Stromal cell of bone marrow (primary cell): ENCODE results near the gene TTBK1.

ENCODE experiments used
- DNase-seq: peaks from one replicate; pipeline ENCODE4 v3.0.0-alpha.2; 2012; ENCODE audit warnings: low read depth

The TTBK1 gene

DNA sequence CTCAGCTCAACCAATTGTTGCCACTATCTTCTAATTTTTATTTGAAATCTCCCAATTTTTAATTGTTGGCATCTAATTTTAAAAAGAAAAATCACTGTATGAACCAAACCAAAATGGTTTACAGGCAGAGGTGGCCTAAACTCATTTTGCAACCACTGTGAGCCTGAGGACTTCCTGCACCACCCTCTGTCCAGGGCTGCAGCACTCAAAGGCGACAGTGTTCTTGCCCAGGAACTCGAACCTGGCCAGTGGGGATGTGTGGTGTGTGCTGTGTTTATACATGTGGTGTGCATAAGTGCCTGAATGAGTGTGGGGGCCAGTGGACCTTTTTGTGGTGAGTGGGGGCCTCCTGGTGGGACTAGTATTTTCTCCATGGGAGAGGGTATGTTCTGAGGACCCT, 30.4 kb downstream of the TTBK1 start:
- DNase-seq: no peak

DNA sequence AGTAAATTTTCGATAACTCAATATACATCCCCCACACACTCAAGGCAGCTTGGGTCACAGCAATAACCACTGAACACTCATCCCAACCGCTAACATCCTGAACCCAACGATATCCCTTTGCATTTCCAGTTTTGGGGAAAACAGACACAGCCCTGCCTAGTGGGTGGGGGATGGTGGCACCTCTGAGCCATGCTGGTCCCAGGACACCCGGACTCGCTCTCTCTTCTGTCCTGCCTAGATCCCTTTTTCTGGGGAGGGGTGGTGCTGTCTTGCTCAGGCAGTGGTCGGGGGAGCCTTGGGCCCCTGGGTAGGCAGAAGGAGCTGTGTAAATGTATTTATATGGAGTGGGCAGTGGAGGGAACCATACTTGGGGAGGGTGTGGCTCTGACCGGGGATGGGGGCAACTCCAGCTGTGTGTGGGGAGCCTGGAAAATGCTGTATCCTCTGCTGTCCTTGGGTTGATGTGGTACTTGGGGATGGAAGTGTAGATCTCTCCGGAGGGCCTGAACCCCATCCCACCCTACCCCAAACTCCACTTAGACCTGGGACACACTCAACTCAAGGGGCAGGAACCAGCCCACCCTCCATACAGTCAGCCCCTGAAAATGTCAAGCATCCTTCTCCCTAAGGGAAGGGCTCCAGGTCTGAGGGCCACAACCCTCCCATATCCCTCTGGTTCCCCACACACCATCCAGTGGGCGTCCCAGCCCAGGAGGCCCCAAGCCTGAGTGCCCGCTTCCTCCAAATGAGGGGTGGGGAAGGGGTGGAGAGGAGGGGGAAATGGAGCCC, 31.0 kb downstream of the TTBK1 start:
- no peak for DNase-seq

DNA sequence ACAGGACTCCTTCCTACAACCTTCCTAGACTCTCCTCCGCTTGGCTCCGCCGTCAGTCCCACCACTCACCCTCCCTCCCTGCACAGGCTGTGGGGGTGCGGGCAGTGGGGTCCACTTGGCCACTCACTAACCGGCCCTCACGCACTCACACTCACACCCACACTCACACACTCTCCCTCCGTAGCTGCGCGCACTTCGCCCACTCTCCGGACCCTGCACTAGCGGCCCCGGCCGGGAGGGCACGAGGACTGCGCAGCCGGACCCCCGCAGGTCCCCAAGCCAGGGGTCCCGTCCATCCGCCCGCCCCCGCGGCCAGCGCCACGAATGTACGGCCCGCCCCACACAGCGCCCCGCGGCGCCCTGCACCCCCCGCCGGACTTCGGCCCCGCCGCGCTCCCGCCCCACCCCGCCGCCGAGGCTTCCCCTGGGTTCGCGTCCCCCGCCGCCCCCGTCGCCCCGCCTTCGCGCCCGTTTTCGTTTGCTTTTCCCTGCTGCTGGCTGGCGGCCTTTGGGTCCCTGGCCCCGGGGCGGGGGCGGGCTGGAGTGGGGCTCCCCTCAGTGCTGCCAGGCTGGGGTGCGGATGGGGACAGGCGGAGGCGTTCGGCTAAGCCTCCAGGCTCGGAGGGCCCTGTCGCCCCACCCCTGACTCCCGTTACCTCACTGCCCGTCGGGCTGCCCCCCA, 31.8 kb downstream of the TTBK1 start:
- DNase-seq: no peak

DNA sequence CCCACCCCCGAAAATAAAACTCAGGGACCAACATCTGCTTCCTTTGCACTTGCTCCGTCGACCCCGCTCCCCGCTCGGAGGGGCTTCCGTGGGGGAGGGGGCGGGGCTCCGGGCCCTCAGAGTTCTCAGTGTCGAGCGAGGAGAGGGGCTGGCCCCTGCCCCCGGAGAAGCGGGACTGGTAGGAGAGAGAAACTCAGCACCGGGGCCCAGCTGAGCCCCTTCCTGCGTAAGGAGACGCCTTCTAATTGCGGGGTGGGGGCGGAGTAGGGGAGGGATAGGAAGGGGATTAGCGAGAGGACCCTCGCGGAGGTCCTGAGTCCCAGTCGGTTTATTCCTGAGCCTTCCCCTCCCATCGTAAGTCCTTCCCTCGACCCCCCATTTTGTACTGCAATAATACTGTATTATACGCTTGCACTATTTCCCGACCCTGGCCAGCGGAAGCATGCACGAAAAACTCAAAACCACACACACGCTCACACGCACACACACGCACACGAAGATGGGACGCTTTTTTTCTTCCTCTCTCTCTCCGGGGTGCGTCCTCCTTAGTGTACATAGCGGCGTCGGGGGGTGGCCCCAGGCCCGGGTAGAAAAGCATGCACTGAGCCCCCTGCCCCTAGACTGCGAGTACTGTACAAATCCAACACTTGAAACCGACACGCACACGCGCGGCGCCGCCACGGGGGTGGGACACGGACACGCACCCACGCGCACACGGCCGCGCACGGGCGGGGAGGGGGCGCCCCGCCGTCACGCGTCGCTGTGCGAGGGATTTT, 32.7 kb downstream of the TTBK1 start:
- no peak for DNase-seq

DNA sequence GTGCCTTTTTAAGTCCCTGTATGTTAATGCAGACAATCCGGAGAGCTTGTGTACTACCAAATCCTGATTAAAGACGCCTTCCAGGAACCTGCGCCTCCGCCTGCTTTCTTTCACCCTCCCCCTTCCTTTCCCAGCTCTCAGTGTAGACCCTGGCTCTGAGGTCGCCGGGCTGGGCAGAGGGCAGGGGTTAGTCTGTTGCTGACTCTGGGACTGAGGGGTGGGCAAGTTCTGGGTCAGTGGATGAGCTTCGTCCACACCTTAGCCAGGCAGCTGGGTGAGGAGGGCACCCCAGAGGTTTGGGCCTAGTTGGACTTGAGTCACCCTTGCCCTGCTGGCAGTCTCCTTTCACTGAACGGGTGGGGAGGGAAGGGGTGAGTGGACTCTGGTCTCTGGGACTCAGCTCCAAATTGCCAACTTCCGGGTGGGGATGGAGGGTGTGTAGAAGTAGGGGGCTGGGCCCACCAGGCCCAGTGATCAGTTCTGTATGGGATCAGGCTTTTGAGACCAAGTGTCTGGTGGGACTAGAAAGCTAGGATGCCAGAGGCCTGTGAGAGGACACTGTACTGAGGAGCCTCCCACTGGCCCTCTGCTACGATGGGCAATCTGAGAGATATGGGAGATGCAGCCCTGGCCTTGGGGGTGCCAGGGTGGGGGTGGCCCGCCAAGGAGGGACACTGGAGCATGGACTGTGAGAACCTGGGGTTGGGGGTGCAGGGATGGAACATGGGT, 33.5 kb downstream of the TTBK1 start:
- DNase-seq: no peak

DNA sequence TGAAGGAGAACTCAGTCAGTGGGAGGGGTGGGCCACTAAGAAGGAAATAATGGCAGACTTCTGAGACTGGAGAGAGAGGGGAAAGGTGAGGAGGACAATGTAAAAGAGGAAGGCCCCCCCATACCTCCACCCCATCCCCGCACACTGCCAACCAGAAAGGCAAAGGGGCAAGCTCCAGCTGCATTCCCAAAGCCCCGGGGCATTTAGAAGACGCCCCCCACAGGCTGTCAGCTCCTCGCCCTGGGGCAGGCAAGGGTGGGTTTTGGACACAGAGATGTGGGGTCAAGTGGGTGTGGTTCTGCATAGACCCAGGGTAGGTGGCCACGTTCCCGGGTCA, 34.0 kb downstream of the TTBK1 start:
- no peak for DNase-seq

DNA sequence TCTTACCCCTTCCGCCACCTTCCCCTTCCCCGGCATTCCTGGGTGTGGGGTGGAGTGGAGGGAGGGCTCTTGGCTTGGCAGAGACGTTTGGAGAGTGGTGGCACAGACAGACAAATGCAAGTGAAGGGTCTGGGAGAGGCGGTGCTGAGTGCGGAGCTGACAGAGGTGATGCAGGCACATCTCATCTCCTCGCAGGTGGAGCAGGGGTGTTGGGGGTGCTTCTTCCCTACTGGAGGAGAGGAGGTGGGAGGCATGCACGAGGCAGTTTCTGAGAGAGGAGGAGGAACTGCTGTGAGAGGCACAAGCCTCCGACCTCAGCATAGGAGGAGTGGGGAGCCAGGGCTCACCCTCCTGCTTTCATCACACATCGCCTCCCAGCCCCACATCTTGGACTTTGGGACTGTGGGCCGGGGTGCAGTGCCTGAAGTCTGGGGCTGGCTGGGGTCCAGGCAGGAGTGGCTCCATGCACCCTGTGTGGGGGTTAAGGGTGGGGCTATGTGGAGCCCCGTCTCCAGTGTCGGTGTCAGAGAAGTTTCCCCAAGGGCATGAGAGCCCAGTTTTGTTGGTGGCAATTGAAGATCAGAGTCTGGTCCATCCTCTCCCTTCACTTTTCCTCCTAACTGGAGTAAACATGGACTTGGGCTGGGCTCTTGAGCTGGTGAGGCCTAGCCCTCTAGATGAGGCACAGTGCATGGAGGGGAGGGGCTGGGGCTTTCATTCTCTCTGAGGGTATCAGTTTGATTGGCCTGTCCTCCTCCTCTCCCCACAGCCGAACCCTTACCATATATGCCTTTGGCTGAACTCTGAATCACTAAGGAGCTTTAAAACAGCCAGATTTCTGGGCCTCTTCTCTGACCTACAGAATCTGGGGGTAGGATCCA, 34.6 kb downstream of the TTBK1 start:
- DNase-seq: no peak

DNA sequence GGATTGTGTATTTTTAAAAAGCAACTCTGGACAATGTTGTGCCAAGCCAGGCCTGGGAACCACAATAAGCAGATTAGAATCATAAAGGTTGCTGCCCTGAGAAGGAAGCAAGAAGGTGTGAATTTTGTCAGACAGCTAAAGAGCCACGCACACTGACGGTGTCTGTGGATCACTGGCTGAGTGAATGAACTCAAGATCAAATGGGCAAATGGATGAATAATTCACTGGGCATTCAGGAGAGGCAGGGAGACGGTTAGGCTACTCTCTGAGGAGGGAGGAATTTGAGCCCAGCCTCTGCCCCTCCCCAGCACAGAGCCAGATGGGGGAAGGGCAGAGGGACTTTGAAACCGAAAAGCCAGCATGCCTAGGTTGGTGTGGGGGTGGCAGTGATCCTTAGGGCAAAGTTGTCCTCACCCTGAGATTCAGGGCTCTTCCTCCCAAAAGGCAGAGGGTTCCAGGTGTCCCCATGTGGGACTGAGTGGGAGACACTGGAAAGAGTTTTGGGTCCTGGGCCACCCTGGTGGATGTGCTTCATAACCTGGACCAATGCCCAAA, 35.3 kb downstream of the TTBK1 start:
- no peak for DNase-seq

DNA sequence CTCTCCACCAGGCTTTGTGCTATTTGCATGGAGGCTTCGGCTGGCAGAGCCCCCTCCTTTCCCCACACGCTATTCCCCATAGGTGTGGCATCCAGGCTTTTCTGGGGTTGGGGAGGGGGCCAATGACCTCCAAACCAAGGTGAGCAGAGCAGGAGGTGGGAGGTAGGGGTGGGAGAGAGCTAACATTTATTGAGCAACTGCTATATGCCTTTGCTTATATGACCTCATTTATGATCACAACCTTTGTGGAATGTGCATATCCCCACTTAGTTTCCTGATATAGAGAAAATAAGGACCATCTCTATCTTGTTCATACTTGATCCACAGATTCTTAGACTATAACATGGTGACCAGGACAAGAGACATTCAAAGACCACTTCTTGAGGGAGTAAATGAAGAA, 37.0 kb downstream of the TTBK1 start:
- DNase-seq: no peak

DNA sequence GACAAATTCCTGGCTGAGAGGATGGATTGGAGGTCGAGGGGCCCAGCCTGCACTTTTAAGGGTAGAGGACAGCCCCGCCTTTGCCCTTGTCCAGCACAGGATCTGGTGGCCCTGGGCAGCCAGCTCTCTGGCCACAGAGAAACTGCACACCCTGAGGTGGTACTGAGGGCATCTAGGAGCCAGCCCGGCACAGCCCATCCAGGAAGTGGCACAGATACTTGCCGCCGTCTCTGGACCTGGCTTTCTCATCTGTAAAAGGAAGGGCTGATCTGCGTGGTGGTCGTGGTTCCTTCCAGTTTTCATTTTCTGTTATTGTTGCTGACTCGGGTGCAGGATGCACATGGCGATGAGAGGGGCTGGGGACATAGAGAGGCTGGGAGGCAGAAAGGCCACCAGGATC, 38.8 kb downstream of the TTBK1 start:
- no peak for DNase-seq

DNA sequence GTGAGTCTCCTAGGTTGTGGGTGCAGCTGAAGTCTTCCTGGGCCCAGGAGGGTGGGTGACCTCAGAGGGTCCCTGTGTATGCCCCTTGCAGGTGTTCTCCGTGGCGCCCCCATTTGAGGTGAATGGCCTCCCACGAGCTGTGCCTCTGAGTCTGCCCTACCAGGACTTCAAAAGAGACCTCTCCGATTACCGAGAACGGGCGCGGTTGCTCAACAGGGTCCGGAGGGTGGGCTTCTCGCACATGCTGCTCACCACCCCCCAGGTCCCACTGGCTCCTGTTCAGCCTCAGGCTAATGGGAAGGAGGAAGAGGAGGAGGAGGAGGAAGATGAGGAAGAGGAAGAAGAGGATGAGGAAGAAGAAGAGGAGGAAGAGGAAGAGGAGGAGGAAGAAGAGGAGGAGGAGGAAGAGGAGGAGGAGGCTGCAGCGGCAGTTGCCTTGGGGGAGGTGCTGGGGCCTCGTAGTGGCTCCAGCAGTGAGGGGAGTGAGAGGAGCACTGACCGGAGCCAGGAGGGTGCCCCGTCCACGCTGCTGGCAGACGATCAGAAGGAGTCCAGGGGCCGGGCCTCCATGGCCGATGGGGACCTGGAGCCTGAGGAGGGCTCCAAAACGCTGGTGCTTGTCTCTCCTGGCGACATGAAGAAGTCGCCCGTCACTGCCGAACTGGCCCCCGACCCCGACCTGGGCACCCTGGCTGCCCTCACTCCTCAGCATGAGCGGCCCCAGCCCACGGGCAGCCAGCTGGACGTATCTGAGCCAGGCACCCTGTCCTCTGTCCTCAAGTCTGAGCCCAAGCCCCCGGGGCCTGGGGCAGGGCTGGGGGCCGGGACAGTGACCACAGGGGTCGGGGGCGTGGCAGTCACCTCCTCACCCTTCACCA, 39.6 kb downstream of the TTBK1 start:
- no peak for DNase-seq

DNA sequence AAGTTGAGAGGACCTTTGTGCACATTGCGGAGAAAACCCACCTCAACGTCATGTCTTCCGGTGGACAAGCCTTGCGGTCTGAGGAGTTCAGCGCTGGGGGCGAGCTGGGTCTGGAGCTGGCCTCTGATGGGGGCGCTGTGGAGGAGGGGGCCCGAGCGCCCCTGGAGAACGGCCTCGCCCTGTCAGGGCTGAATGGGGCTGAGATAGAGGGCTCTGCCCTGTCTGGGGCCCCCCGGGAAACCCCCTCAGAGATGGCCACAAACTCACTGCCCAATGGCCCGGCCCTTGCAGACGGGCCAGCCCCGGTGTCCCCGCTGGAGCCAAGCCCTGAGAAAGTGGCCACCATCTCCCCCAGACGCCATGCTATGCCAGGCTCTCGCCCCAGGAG, 40.2 kb downstream of the TTBK1 start:
- no peak for DNase-seq

DNA sequence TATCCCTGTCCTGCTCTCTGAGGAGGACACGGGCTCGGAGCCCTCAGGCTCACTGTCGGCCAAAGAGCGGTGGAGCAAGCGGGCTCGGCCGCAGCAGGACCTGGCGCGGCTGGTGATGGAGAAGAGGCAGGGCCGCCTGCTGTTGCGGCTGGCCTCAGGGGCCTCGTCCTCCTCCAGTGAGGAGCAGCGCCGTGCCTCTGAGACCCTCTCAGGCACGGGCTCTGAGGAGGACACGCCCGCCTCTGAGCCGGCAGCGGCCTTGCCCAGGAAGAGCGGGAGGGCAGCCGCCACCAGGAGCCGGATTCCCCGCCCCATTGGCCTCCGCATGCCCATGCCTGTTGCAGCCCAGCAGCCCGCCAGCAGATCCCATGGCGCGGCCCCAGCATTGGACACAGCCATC, 40.6 kb downstream of the TTBK1 start:
- DNase-seq: no peak

DNA sequence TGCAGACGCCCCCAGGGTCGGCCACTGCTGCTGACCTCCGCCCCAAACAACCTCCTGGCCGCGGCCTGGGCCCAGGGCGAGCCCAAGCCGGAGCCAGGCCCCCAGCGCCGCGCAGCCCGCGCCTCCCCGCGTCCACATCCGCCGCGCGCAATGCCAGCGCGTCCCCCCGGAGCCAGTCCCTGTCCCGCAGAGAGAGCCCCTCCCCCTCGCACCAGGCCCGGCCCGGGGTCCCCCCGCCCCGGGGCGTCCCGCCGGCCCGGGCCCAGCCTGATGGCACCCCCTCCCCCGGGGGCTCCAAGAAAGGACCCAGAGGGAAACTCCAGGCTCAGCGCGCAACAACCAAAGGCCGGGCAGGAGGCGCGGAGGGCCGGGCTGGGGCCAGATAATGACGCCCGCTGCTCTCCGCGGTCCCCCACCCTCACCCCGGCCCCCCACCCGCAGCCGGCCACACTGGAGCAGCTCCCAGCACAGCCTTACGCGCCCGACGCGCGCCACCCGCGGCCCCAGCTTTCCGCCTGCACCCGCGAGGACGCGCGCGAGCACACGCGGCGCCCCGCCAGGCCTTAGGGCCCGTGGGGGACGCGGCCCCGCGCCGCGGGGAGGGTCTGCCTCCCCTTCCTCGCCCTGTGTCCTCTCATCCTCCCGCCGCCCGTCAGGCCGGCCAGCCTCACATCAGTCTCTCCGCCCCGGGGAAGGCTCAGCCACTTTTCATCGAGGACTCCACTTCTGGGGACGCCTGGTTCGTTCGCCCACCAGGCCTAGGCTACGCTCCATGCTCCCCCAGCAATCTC, 41.9 kb downstream of the TTBK1 start:
- no peak for DNase-seq

DNA sequence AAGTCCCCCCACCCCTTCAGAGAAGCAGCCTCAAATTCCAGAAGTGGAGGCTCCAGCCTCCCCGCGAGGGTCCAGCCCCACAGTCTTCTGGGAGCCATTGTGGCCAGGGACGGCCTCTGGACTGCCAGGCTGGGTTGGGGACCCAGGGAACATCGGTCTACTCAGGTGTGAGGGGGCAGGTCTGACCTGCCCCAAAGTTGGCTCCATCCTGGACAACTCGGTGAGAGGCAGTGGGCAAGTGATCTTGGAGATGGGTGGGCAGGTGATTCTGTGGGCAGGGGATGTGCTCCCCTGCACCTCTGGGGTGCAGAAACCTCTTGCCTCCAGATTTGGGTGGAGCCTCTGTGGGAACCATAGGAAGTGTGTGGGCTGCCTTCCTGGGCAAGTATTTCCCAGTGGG, 42.6 kb downstream of the TTBK1 start:
- no peak for DNase-seq

DNA sequence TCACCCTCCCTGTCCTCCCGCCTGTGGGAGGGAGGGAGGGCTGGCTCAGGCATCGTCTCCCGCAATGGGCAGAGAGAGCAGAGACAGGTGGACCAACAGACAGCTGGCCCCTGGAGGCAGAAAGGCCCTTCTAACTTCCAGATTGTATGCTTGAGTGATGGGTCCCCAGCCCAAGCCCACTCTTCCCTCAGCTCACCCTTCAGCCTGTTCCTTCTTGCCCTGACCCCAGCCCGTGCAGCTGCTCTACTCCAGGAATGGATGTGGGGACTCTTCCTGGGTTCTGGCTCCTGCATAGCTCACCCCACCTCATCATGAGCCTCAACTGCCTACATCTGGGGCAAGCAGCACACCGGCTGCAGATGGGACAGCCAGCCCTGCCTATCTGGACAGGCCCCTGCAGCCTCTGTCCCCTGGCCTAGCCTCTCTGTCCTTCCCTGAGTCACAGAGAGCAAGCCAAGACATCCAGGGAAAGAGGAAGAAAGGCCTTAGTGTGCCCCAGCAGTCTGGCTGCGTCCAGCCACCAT, 43.2 kb downstream of the TTBK1 start:
- DNase-seq: no peak

DNA sequence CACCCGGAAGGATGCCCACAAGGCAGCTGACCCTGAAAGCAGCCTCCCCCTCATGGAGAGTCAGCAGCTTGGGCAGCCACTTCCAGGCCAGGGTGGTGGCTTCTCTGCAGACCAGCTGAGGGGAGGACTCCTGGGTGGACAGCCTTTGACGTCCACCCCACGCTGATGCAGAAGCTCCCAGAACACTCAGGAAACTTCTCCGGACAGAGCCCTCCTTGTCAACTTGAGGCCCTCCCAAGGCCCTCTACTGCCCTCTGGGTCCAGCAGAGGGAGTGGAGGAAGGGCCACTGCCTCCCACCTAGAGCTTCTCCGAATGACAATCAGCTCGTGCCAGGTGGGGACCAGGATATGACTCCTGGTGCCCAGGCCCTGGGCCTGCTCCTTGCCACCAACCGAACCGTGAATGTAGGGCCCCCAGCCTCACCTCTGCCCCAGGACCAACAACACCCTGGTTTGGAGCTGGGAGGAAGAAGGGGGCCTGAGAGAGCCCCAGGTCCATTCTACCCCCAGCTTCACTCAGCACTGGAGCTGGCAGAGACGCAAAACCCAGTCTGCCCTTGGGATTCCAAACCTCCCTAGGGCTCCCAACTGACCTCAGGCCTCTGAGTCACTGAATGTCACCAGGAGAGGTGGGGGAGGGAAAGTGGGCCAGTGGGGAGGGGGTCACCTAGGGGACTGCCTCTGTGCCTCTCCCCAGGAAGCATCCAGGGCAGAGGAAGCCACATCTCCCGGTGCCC, 43.9 kb downstream of the TTBK1 start:
- DNase-seq: no peak
